Endodermal cell (in vitro differentiated cells): Measurements from ENCODE around the gene S100A5. TPM values are rescaled to one million over a fixed set of nuclear protein-coding genes. Genes with fewer than 3 reads are reported as not detected.

Source experiments
- DNase-seq: peaks from one replicate; pipeline ENCODE4 v3.0.0-alpha.2; 2017
- H3K27ac ChIP-seq: 2 replicates; pipeline ENCODE4 v1.5.1; 2013; ENCODE audit warnings: mild to moderate bottlenecking, low read depth, low read length, moderate library complexity
- H3K27me3 ChIP-seq: 2 replicates; pipeline ENCODE4 v1.6.1; 2013; ENCODE audit warnings: mild to moderate bottlenecking, low read length, moderate library complexity; ENCODE audit not compliant: insufficient read depth, control insufficient read depth, poor library complexity, severe bottlenecking
- H3K36me3 ChIP-seq: 2 replicates; pipeline ENCODE4 v1.7.0; 2013; ENCODE audit warnings: mild to moderate bottlenecking, low read length, moderate library complexity; ENCODE audit not compliant: control insufficient read depth, insufficient read depth
- H3K4me1 ChIP-seq: one replicate; pipeline ENCODE4 v1.7.0; 2013; ENCODE audit warnings: low read length; ENCODE audit not compliant: control insufficient read depth, insufficient read depth
- H3K4me3 ChIP-seq: 2 replicates; pipeline ENCODE4 v1.5.1; 2013; ENCODE audit warnings: mild to moderate bottlenecking, low read length, moderate library complexity
- H3K9ac ChIP-seq: 2 replicates; pipeline ENCODE4 v1.6.1; 2013; ENCODE audit warnings: mild to moderate bottlenecking, low read length, moderate library complexity; ENCODE audit not compliant: poor library complexity, severe bottlenecking; ENCODE audit errors: extremely low read depth
- H3K9me3 ChIP-seq: 2 replicates; pipeline ENCODE4 v1.6.1; 2013; ENCODE audit warnings: mild to moderate bottlenecking, low read length, moderate library complexity; ENCODE audit not compliant: control insufficient read depth
- H3K27ac Mint-ChIP-seq: 2 replicates; pipeline ENCODE4 v1.8.0; 2020; ENCODE audit warnings: mixed read lengths
- H3K27me3 Mint-ChIP-seq: 2 replicates; pipeline ENCODE4 v1.8.0; 2021; ENCODE audit warnings: mild to moderate bottlenecking, mixed read lengths; ENCODE audit not compliant: insufficient read depth
- H3K36me3 Mint-ChIP-seq: 2 replicates; pipeline ENCODE4 v1.8.0; 2020; ENCODE audit warnings: low read depth, mixed read lengths
- H3K4me1 Mint-ChIP-seq: 2 replicates; pipeline ENCODE4 v1.8.0; 2020; ENCODE audit warnings: mixed read lengths
- H3K4me3 Mint-ChIP-seq: 2 replicates; pipeline ENCODE4 v1.8.0; 2020; ENCODE audit warnings: mild to moderate bottlenecking, moderate library complexity, mixed read lengths
- H3K9me3 Mint-ChIP-seq: 2 replicates; pipeline ENCODE4 v1.8.0; 2020; ENCODE audit warnings: mild to moderate bottlenecking, mixed read lengths
- CTCF ChIP-seq: fragments of 200-600 bp; sonication (generic); conservative IDR thresholded peaks from 2 replicates; pipeline ENCODE4 v1.5.0; 2021; ENCODE audit warnings: antibody characterized with exemption, mild to moderate bottlenecking
- WGBS, 2 experiments: methylation state at CpG; one replicate each; pipeline versions ENCODE4 v1.1.5 to v1.1.7; 2013; ENCODE audit warnings: missing lambda C conversion rate in 2 of 2, mixed read lengths in 1 of 2; ENCODE audit not compliant: insufficient coverage in 1 of 2, insufficient read length in 1 of 2; 5-methylcytosine and 5-hydroxymethylcytosine counted together
- total RNA-seq, 2 donors: library from RNA; stranded (reverse); fragmentation: NEBNext Ultra II Directional in 1 of 2; extraction: Animal tissue kit (Norgen Biotek cat#: 25700) in 1 of 2; gene quantifications; 2 replicates in 1 of 2; 3 replicates in 1 of 2; pipeline ENCODE4 v1.2.1, GENCODE V29; 2021

Gene S100A5
- total RNA-seq, 2 donors from 2014 or later: not detected

- Mint-ChIP-seq H3K36me3 (peaks cover 3% of the 10 kb centered on the region), H3K4me1 (peaks cover 22% of the 10 kb centered on the region), H3K27ac (no peak overlapping the region), H3K4me3 (no peak overlapping the region), H3K27me3 (peaks cover 7% of the 10 kb centered on the region), H3K9me3 (peaks cover 29% of the 10 kb centered on the region)
- H3K9me3 ChIP-seq: peaks cover 8% of the 10 kb centered on the region
- H3K36me3 ChIP-seq: no peaks in the 10 kb centered on the region
- no peak for DNase-seq
- 97 to 100% methylated on average over 2 to 3 of the region's 3 CpGs for WGBS, 2 experiments
- H3K4me3 ChIP-seq: no peak overlapping the region
- no peak overlapping the region for H3K27ac ChIP-seq
- no peak overlapping the region for H3K9ac ChIP-seq
- peaks cover 6% of the 10 kb centered on the region for H3K4me1 ChIP-seq
- no peak for TF ChIP-seq CTCF
- H3K27me3 ChIP-seq: no peaks in the 10 kb centered on the region
Observed at GRCh38 chr1:153573351-153573750, 32.6 kb upstream of the S100A5 start.

GRCh38 chr1:153572569-153573015 lies 31.9 kb upstream of the S100A5 start:
- H3K36me3 ChIP-seq: no peaks in the 10 kb centered on the region
- DNase-seq: peak; percentile 90
- H3K9ac ChIP-seq: no peak overlapping the region
- no peak overlapping the region for H3K4me3 Mint-ChIP-seq
- no peak overlapping the region for H3K27ac Mint-ChIP-seq
- peaks cover 7% of the 10 kb centered on the region for H3K27me3 Mint-ChIP-seq
- 36 to 52% methylated on average over 3 of the region's 3 CpGs for WGBS, 2 experiments
- peaks cover 8% of the 10 kb centered on the region for H3K9me3 ChIP-seq
- H3K4me1 ChIP-seq: peaks cover 4% of the 10 kb centered on the region
- no peak overlapping the region for H3K27ac ChIP-seq
- peaks cover 22% of the 10 kb centered on the region for H3K4me1 Mint-ChIP-seq
- H3K36me3 Mint-ChIP-seq: peaks cover 3% of the 10 kb centered on the region
- TF ChIP-seq CTCF: peak; percentile 88
- no peaks in the 10 kb centered on the region for H3K27me3 ChIP-seq
- peaks cover 29% of the 10 kb centered on the region for H3K9me3 Mint-ChIP-seq
- no peak overlapping the region for H3K4me3 ChIP-seq

DNA sequence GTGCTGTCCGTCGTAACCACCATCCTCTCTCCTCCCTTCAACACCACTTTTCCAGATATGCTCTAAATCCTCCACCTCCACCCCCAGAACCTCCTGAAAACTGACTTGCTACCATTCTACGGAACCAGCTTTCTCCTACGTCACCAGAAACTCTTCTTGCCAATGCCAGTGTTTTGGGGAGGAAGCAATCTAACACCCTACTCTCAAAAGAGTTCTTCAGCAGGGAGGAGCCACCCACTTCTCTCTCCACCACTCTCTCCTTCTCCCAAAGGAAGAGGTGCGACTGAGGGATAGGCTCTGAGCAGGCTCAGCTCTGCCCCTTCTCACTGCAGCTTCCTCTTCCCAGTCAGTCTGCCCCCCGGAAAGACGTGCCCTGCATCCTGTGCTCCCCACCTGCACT lies 31.0 kb upstream of the S100A5 start:
- H3K27ac ChIP-seq: no peak overlapping the region

More for the DNA sequence above, 31.0 kb upstream of the S100A5 start:
- Mint-ChIP-seq H3K27ac (no peak overlapping the region), H3K36me3 (peaks cover 3% of the 10 kb centered on the region), H3K4me1 (peaks cover 20% of the 10 kb centered on the region), H3K27me3 (peaks cover 7% of the 10 kb centered on the region), H3K9me3 (peaks cover 29% of the 10 kb centered on the region), H3K4me3 (no peak overlapping the region)
- TF ChIP-seq CTCF: no peak
- no peak overlapping the region for H3K4me3 ChIP-seq
- peaks cover 8% of the 10 kb centered on the region for H3K9me3 ChIP-seq
- no peaks in the 10 kb centered on the region for H3K36me3 ChIP-seq
- WGBS, 2 experiments: 89 to 93% methylated on average over 3 to 7 of the region's 7 CpGs
- H3K9ac ChIP-seq: no peak overlapping the region
- no peaks in the 10 kb centered on the region for H3K27me3 ChIP-seq
- DNase-seq: no peak
- H3K4me1 ChIP-seq: peaks cover 7% of the 10 kb centered on the region
